Prostate gland (tissue), 2 donors: ENCODE measurements around the gene TCF7L2.

Experiments used
- POLR2A ChIP-seq: fragments of 450-650 bp; IDR thresholded peaks from one replicate; pipeline ENCODE4 v1.6.1; 2016; ENCODE audit warnings: antibody characterized with exemption, mild to moderate bottlenecking
- TF ChIP-seq, protein P1 (sequence below), 4 experiments: fragments of 200-600 bp in 2 of 4; fragments of 450-650 bp in 2 of 4; sonication (generic) in 2 of 4; IDR thresholded peaks; 1 replicate in 3 of 4; 2 replicates in 1 of 4; pipeline ENCODE4 v1.5.1; 2016 to 2019; ENCODE audit warnings: antibody characterized with exemption in 4 of 4, mild to moderate bottlenecking in 2 of 4, moderate library complexity in 2 of 4

- TF ChIP-seq, protein P1, sequence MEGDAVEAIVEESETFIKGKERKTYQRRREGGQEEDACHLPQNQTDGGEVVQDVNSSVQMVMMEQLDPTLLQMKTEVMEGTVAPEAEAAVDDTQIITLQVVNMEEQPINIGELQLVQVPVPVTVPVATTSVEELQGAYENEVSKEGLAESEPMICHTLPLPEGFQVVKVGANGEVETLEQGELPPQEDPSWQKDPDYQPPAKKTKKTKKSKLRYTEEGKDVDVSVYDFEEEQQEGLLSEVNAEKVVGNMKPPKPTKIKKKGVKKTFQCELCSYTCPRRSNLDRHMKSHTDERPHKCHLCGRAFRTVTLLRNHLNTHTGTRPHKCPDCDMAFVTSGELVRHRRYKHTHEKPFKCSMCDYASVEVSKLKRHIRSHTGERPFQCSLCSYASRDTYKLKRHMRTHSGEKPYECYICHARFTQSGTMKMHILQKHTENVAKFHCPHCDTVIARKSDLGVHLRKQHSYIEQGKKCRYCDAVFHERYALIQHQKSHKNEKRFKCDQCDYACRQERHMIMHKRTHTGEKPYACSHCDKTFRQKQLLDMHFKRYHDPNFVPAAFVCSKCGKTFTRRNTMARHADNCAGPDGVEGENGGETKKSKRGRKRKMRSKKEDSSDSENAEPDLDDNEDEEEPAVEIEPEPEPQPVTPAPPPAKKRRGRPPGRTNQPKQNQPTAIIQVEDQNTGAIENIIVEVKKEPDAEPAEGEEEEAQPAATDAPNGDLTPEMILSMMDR (IDR thresholded peaks at IDR 0.05), result no peak
- TF ChIP-seq POLR2A, result no peak
These were observed 192.7 kb downstream of the TCF7L2 start for GRCh38 chr10:113142601-113143362.
